ENCODE data around the gene RBM43.

The RBM43 gene

DNA sequence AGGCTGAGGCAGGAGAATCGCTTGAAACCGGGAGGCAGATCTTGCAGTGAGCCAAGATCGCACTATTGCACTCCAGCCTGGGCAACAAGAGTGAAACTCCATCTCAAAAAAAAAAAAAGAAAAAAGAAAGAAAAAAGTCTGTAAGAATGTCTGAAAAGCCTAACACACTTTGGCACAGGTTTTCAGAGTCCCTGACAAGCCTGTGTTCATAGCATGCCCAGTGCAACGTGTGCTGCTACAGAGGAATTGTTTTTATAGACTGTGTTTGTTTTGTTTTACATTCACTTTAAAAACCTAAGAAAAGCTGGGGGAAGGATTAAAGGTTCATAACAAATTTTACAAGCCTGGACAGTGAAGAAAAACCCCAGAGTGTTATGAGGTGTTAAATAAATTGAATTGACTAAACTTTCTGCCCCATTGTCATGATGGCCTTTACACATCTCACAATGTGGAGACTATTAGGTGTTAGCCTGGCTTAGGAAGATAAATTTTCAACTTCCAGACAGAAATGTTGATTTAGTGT lies 55.2 kb downstream of the RBM43 start:
- no peak for DNase-seq

DNA sequence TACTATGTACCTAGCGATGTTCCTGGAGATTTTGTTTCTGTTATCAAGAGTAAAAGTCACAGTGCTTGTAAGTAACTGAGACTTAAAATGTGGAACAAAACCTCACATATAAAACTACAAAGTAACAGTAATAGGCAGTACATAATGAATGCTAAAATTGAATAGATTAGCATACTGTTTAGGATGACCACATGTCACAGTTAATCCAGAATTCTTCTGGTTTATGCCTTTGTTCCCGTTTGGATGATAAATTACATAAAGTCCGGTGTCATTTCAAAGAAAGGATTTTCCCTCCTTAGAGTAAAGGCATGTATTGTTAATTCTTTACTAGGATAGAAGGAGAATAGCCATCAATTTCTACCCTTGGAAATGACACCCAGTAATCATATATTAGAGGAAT lies 56.1 kb downstream of the RBM43 start:
- DNase-seq, result no peak

DNA sequence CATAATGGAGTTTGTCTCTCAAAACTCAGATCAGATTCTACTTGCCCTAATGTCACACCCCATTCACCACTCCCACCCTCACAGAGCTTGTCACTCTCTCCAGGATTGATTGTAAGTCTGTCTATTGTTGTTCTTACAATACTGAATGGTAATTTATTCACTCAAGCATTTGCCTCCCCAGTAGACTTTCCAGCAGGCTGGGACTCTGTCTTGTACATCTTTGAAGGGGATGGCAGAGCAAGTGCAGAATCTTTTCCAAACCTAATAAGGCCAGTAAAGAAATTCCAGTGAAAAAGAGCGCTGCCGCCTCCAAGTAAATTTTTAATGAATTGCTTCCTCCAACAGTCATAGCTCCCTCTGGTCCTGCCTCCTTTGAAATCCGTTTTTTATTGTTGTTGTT lies 56.9 kb downstream of the RBM43 start:
- no peak for DNase-seq

DNA sequence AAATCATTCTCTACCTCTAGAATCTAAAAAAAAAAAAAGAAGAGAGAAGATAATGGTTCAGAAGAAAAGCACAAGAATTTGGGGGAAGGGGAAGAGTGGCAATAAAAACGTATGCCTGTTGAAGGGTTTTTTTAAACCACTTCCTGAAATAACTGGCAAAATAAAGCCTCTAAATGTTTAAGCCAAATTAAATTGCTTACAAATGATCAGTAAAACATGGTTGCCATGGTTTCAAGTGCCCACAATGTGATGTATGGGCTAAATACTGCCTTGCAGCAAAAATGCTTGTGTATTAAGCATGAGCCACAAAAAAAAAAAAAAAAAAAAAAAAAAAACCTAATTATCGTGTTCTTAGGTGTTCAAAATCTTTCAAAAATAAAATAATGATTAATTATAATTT lies 60.8 kb downstream of the RBM43 start:
- no peak for DNase-seq

DNA sequence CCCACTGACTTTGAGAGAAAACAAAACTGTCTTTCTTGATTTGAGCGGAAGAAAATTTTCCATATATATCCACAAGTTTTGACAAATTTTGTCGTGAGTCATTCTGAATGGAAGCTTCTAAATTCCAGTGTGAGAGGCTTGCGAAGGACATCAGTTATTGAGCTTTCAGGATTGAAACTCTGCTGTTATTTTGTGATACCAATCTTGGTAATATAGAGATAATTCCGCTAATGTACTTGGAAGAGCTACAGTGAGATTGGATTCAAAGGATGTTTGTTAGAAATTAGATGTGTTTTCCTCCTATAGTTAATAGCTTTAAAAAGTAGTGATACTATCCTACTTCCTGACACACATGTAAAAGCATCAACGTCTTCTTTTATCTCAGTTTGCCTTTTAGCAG lies 61.4 kb downstream of the RBM43 start:
- no peak for DNase-seq

DNA sequence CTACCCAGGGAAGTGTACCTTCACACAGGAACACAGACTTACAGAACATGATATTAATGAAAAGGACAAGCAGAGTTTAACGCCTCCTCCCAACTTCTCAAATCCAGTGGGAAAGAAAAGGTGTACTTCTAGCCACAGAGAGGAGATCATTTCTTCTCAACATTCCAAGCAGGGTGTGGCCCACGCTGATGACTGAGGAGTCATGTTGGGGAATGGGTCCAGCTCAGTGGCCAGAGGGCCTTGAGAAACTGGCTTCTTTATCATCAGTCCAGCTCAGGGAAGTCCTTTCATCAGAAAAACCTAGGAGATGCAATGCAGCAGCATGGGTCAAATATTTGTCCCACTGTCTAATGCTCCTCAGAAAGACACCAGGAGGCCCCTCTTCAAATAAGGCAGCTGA lies 63.0 kb downstream of the RBM43 start:
- no peak for DNase-seq

Measured in NCI-H1436 (cell line).